ENCODE results near the gene KCNQ5. TPM values are rescaled to one million over a fixed set of nuclear protein-coding genes. Genes with fewer than 3 reads are reported as not detected.

KCNQ5 gene
- total RNA-seq, 2 experiments from 2014 or later: 2.1 to 2.5 TPM

DNA sequence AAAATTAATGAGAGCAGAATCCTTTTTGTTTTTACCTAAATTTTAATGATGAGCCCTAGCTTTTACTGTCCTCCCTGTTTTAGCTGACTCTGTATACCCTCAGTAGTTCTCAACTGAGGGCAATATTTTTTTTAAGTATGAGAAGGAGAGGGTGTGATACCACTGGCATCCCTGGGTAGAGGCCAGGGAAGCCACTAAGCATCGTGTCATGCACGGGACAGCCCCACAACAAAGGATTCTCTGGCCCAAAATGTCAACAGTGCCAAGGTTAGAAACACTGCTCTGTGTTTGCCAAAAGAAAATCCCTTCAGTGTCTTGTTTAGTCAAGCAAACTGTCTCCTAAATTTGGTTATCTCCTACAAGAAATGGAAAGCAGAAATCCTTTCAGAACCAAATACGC, 210.4 kb downstream of the KCNQ5 start:
- no peaks in the 10 kb centered on the region for H3K4me1 ChIP-seq (ENCODE audit: insufficient read depth, low read length)
- TF ChIP-seq, protein P1, sequence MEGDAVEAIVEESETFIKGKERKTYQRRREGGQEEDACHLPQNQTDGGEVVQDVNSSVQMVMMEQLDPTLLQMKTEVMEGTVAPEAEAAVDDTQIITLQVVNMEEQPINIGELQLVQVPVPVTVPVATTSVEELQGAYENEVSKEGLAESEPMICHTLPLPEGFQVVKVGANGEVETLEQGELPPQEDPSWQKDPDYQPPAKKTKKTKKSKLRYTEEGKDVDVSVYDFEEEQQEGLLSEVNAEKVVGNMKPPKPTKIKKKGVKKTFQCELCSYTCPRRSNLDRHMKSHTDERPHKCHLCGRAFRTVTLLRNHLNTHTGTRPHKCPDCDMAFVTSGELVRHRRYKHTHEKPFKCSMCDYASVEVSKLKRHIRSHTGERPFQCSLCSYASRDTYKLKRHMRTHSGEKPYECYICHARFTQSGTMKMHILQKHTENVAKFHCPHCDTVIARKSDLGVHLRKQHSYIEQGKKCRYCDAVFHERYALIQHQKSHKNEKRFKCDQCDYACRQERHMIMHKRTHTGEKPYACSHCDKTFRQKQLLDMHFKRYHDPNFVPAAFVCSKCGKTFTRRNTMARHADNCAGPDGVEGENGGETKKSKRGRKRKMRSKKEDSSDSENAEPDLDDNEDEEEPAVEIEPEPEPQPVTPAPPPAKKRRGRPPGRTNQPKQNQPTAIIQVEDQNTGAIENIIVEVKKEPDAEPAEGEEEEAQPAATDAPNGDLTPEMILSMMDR (IDR thresholded peaks at IDR 0.05): no peak
- no peaks in the 10 kb centered on the region for H3K27me3 ChIP-seq (ENCODE audit: control insufficient read depth in 1 of 2, insufficient read depth in 2 of 2, low read length in 2 of 2)
- no peak overlapping the region for H3K4me3 ChIP-seq (ENCODE audit: low read length)
- Mint-ChIP-seq H3K4me3 (no peak overlapping the region), H3K9me3 (no peaks in the 10 kb centered on the region), H3K27me3 (no peaks in the 10 kb centered on the region), H3K36me3 (ENCODE audit: low read depth) (no peaks in the 10 kb centered on the region), H3K27ac (no peak overlapping the region), H3K4me1 (ENCODE audit: low read depth) (no peaks in the 10 kb centered on the region)
- H3K9me3 ChIP-seq (ENCODE audit: control insufficient read depth in 1 of 2, insufficient read depth in 1 of 2, low read length in 2 of 2): no peaks in the 10 kb centered on the region
- H3K27ac ChIP-seq (ENCODE audit: low read depth in 1 of 2, low read length in 2 of 2): no peak overlapping the region
- intact Hi-C loops (cut with DNase I, micrococcal nuclease): no loop called here
- DNase-seq (no peak), ATAC-seq (ENCODE audit: poor library complexity) (no peak)
- CTCF ChIA-PET: no interaction called here
- H3K36me3 ChIP-seq (ENCODE audit: insufficient read depth, low read length): no peaks in the 10 kb centered on the region
- POLR2A ChIA-PET: no interaction called here

- POLR2A ChIA-PET: no interaction called here
- Mint-ChIP-seq H3K4me3 (no peak overlapping the region), H3K9me3 (no peaks in the 10 kb centered on the region), H3K27ac (no peak overlapping the region), H3K36me3 (ENCODE audit: low read depth) (no peaks in the 10 kb centered on the region), H3K27me3 (no peaks in the 10 kb centered on the region), H3K4me1 (ENCODE audit: low read depth) (no peaks in the 10 kb centered on the region)
- no peaks in the 10 kb centered on the region for H3K4me1 ChIP-seq (ENCODE audit: insufficient read depth, low read length)
- intact Hi-C loops (cut with DNase I, micrococcal nuclease): no loop called here
- DNase-seq: no peak
- H3K27me3 ChIP-seq (ENCODE audit: control insufficient read depth in 1 of 2, insufficient read depth in 2 of 2, low read length in 2 of 2): no peaks in the 10 kb centered on the region
- no peaks in the 10 kb centered on the region for H3K36me3 ChIP-seq (ENCODE audit: insufficient read depth, low read length)
- CTCF ChIA-PET: interaction anchor here (1.9 kb wide), 1 partner anchor 10 kb away, joined by 4 read pairs; no protein-coding TSS in a partner anchor
- TF ChIP-seq, protein P1 (IDR thresholded peaks at IDR 0.05): no peak
- no peak overlapping the region for H3K27ac ChIP-seq (ENCODE audit: low read depth in 1 of 2, low read length in 2 of 2)
- ATAC-seq (ENCODE audit: poor library complexity): no peak
- no peaks in the 10 kb centered on the region for H3K9me3 ChIP-seq (ENCODE audit: control insufficient read depth in 1 of 2, insufficient read depth in 1 of 2, low read length in 2 of 2)
- H3K4me3 ChIP-seq (ENCODE audit: low read length): no peak overlapping the region
Measured at GRCh38 chr6:72835749-72836148, 213.9 kb downstream of the KCNQ5 start.

GRCh38 chr6:72836971-72837370, 215.1 kb downstream of the KCNQ5 start:
- ChIA-PET CTCF (interaction anchor here (1.9 kb wide), 1 partner anchor 9 kb away, joined by 4 read pairs; no protein-coding TSS in a partner anchor), POLR2A (no interaction called here)
- Mint-ChIP-seq H3K27ac (no peak overlapping the region), H3K27me3 (no peaks in the 10 kb centered on the region), H3K9me3 (no peaks in the 10 kb centered on the region), H3K4me3 (no peak overlapping the region), H3K4me1 (ENCODE audit: low read depth) (no peaks in the 10 kb centered on the region), H3K36me3 (ENCODE audit: low read depth) (no peaks in the 10 kb centered on the region)
- no peak for ATAC-seq (ENCODE audit: poor library complexity)
- no peaks in the 10 kb centered on the region for H3K27me3 ChIP-seq (ENCODE audit: control insufficient read depth in 1 of 2, insufficient read depth in 2 of 2, low read length in 2 of 2)
- no peaks in the 10 kb centered on the region for H3K4me1 ChIP-seq (ENCODE audit: insufficient read depth, low read length)
- H3K36me3 ChIP-seq (ENCODE audit: insufficient read depth, low read length): no peaks in the 10 kb centered on the region
- H3K9me3 ChIP-seq (ENCODE audit: control insufficient read depth in 1 of 2, insufficient read depth in 1 of 2, low read length in 2 of 2): no peaks in the 10 kb centered on the region
- TF ChIP-seq, protein P1 (IDR thresholded peaks at IDR 0.05): no peak
- no peak overlapping the region for H3K4me3 ChIP-seq (ENCODE audit: low read length)
- no peak for DNase-seq
- intact Hi-C loops (cut with DNase I, micrococcal nuclease): no loop called here
- H3K27ac ChIP-seq (ENCODE audit: low read depth in 1 of 2, low read length in 2 of 2): no peak overlapping the region

All from CD4-positive, alpha-beta T cell (primary cell).